Fibroblast of the conjunctiva (primary cell): ENCODE measurements around the gene TUB.
A peak's percentile ranks its signal among the peaks of the same experiment; 100 is the strongest.

ENCODE experiments used
- DNase-seq: peaks from one replicate; pipeline ENCODE4 v3.0.0-alpha.2; 2010; ENCODE audit warnings: low read depth

Gene TUB

GRCh38 chr11:8068605-8069221 is 12.3 kb upstream of the TUB start:
- peak; percentile 56 for DNase-seq

- DNase-seq: no peak
Observed at GRCh38 chr11:8069771-8070170, 11.2 kb upstream of the TUB start.

- DNase-seq: peak; percentile 33
Observed at GRCh38 chr11:8070417-8071115, 10.4 kb upstream of the TUB start.

- DNase-seq: no peak
Observed at GRCh38 chr11:8071616-8072581, 9.1 kb upstream of the TUB start.

GRCh38 chr11:8075119-8075726 is 5.8 kb upstream of the TUB start:
- no peak for DNase-seq

GRCh38 chr11:8079111-8079675 is 1.8 kb upstream of the TUB start:
- DNase-seq: no peak

- no peak for DNase-seq
Observed at GRCh38 chr11:8080069-8080670, 841 bp upstream of the TUB start.

GRCh38 chr11:8081591-8082250 is 710 bp downstream of the TUB start:
- no peak for DNase-seq

- no peak for DNase-seq
Observed at GRCh38 chr11:8082391-8083087, 1.5 kb downstream of the TUB start.

GRCh38 chr11:8083088-8083395 is 2.0 kb downstream of the TUB start:
- DNase-seq: no peak

GRCh38 chr11:8083871-8084281 is 2.9 kb downstream of the TUB start:
- no peak for DNase-seq

GRCh38 chr11:8084352-8084751 is 3.3 kb downstream of the TUB start:
- DNase-seq: no peak

GRCh38 chr11:8085011-8085645 is 4.1 kb downstream of the TUB start:
- no peak for DNase-seq

GRCh38 chr11:8086001-8086479 is 5.0 kb downstream of the TUB start:
- no peak for DNase-seq

- no peak for DNase-seq
Observed at GRCh38 chr11:8086571-8086970, 5.6 kb downstream of the TUB start.

- DNase-seq: no peak
Observed at GRCh38 chr11:8087185-8087584, 6.2 kb downstream of the TUB start.

GRCh38 chr11:8087756-8088155 is 6.7 kb downstream of the TUB start:
- no peak for DNase-seq

- no peak for DNase-seq
Observed at GRCh38 chr11:8089791-8090510, 8.9 kb downstream of the TUB start.

- DNase-seq: peak; percentile 16
Observed at GRCh38 chr11:8090756-8091155, 9.7 kb downstream of the TUB start.
